ENCODE data around the gene APOBEC3F.
"Not testable (repeated sequence)": the region's sequence is repeated elsewhere in the genome, so short reads cannot be mapped to it uniquely, and the experiment has no call there.

- not testable (repeated sequence) for TF ChIP-seq CTCF (conservative IDR thresholded peaks at IDR 0.05; ENCODE audit: low read length); EZH2phosphoT487 (IDR thresholded peaks at IDR 0.05; ENCODE audit: borderline replicate concordance, low read depth, low read length)
Measured at GRCh38 chr22:38992871-38993371, 47.7 kb upstream of the APOBEC3F start.
